Loucy (cell line): ENCODE data around the gene EXD1.
"Not testable (repeated sequence)": the region's sequence is repeated elsewhere in the genome, so short reads cannot be mapped to it uniquely, and the experiment has no call there.

Experiments used
- H2AFZ ChIP-seq: fragments of 200-600 bp; sonication (generic); 2 replicates; pipeline ENCODE4 v1.6.0; 2016; ENCODE audit warnings: antibody characterized with exemption, mild to moderate bottlenecking, low read length, moderate library complexity
- H3F3A ChIP-seq: fragments of 200-600 bp; 2 replicates; pipeline ENCODE4 v1.6.0; 2016; ENCODE audit warnings: antibody characterized with exemption, low read depth, mild to moderate bottlenecking
- H3K27me3 ChIP-seq: fragments of 200-600 bp; sonication (generic); 2 replicates; pipeline ENCODE4 v1.6.1; 2014; ENCODE audit warnings: low read length, mild to moderate bottlenecking; ENCODE audit not compliant: insufficient read depth, poor library complexity, severe bottlenecking
- H3K36me3 ChIP-seq: fragments of 200-600 bp; sonication (generic); 2 replicates; pipeline ENCODE4 v1.6.1; 2016; ENCODE audit warnings: low read length; ENCODE audit not compliant: insufficient read depth
- H3K4me1 ChIP-seq: fragments of 200-600 bp; sonication (generic); 2 replicates; pipeline ENCODE4 v1.5.1; 2014; ENCODE audit warnings: low read length, mild to moderate bottlenecking; ENCODE audit not compliant: insufficient read depth, poor library complexity, severe bottlenecking
- H3K4me2 ChIP-seq: fragments of 200-600 bp; sonication (generic); 2 replicates; pipeline ENCODE4 v1.6.0; 2014; ENCODE audit warnings: antibody characterized with exemption, low read length, low read depth, mild to moderate bottlenecking; ENCODE audit not compliant: poor library complexity, severe bottlenecking
- H3K4me3 ChIP-seq: fragments of 200-600 bp; sonication (generic); 2 replicates; pipeline ENCODE4 v1.5.1; 2014; ENCODE audit warnings: low read length, mild to moderate bottlenecking, mixed read lengths; ENCODE audit not compliant: poor library complexity, severe bottlenecking
- H3K79me2 ChIP-seq: fragments of 200-600 bp; sonication (generic); 2 replicates; pipeline ENCODE4 v1.6.1; 2014; ENCODE audit warnings: low read length; ENCODE audit not compliant: insufficient read depth
- H3K9ac ChIP-seq: fragments of 200-600 bp; sonication (generic); 2 replicates; pipeline ENCODE4 v1.6.0; 2014; ENCODE audit warnings: mild to moderate bottlenecking, low read depth, low read length, moderate library complexity; ENCODE audit not compliant: poor library complexity, severe bottlenecking
- H3K9me2 ChIP-seq: fragments of 200-600 bp; sonication (generic); replicated peaks from 2 replicates; pipeline ENCODE4 v1.6.1; 2016; ENCODE audit warnings: low read depth, low read length, mixed read lengths
- H3K9me3 ChIP-seq: fragments of 200-600 bp; sonication (generic); 2 replicates; pipeline ENCODE4 v1.6.1; 2014; ENCODE audit warnings: mild to moderate bottlenecking, antibody characterized with exemption, low read length, low read depth; ENCODE audit not compliant: insufficient read depth
- H4K20me1 ChIP-seq: fragments of 200-600 bp; sonication (generic); 2 replicates; pipeline ENCODE4 v1.6.0; 2014; ENCODE audit warnings: antibody characterized with exemption, low read length, mild to moderate bottlenecking; ENCODE audit not compliant: insufficient read depth, poor library complexity, severe bottlenecking
- EZH2phosphoT487 ChIP-seq: fragments of 200-600 bp; IDR thresholded peaks from 2 replicates; pipeline ENCODE4 v1.6.1; 2018; ENCODE audit warnings: antibody characterized with exemption, mild to moderate bottlenecking, moderate library complexity, borderline replicate concordance
- TF ChIP-seq, protein P1 (sequence below): fragments of 200-600 bp; sonication (generic); conservative IDR thresholded peaks from 2 replicates; pipeline ENCODE4 v1.5.1; 2014; ENCODE audit warnings: mild to moderate bottlenecking, antibody characterized with exemption, low read length

The EXD1 gene

DNA sequence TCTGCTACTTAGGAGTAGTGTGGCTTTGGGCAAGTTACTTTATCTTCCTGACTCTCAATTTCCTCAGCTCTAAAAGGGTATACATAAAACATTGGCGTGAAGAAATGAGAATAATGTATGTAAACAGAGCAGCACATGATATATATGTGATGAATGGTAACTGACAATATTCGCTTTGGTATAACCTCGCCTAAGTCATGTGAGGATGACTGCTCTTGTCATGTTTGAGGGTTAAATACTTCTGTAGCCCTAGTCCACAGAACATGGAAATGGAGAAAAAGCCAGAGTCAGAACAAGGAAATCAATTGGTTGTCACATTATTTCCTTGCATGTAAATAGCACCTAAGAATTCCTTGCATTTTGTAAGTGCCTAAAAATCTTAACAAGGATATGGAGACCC, 25.5 kb upstream of the EXD1 start:
- Histone ChIP-seq H3F3A (peaks cover 6% of the 10 kb centered on the region; the same call in 1 of the 2 replicates), H3K4me2 (no peak overlapping the region), H3K4me1 (peaks cover 54% of the 10 kb centered on the region), H3K4me3 (no peak overlapping the region), H3K9me2 (no peaks in the 10 kb centered on the region), H2AFZ (no peak overlapping the region), H3K27me3 (no peaks in the 10 kb centered on the region), H3K79me2 (peaks cover 5% of the 10 kb centered on the region), H3K9ac (no peak overlapping the region), H4K20me1 (no peaks in the 10 kb centered on the region), H3K36me3 (peaks cover 3% of the 10 kb centered on the region; the same call in 1 of the 2 replicates), H3K9me3 (no peaks in the 10 kb centered on the region)
- no peak for TF ChIP-seq EZH2phosphoT487
- TF ChIP-seq, protein P1, sequence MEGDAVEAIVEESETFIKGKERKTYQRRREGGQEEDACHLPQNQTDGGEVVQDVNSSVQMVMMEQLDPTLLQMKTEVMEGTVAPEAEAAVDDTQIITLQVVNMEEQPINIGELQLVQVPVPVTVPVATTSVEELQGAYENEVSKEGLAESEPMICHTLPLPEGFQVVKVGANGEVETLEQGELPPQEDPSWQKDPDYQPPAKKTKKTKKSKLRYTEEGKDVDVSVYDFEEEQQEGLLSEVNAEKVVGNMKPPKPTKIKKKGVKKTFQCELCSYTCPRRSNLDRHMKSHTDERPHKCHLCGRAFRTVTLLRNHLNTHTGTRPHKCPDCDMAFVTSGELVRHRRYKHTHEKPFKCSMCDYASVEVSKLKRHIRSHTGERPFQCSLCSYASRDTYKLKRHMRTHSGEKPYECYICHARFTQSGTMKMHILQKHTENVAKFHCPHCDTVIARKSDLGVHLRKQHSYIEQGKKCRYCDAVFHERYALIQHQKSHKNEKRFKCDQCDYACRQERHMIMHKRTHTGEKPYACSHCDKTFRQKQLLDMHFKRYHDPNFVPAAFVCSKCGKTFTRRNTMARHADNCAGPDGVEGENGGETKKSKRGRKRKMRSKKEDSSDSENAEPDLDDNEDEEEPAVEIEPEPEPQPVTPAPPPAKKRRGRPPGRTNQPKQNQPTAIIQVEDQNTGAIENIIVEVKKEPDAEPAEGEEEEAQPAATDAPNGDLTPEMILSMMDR = no peak

DNA sequence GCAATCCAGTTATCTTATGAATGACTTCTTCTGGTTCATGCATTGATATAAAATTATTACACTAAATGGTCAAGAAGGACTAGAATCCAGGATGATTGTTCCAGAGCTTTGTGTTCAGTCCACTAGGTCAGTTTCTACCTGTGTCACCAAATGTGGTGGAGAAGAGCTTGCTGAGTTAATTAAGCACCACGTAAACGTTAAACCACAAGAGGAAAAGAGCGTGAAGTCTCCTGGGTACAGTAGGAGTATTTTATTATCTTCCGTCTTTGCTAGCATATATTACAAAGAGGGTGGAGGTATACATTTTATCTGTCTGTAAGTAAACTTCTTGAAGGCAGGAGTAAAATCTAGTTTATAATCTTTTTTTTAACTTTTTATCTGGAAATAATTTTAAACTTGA, 24.0 kb upstream of the EXD1 start:
- Histone ChIP-seq H3K4me2 (peak overlapping the region; percentile 82), H3K9ac (peak overlapping the region; percentile 80), H3F3A (peaks cover 6% of the 10 kb centered on the region; the same call in 1 of the 2 replicates), H4K20me1 (no peaks in the 10 kb centered on the region), H3K9me3 (no peaks in the 10 kb centered on the region), H3K9me2 (no peaks in the 10 kb centered on the region), H3K4me1 (peaks cover 45% of the 10 kb centered on the region), H3K27me3 (no peaks in the 10 kb centered on the region), H3K79me2 (peaks cover 8% of the 10 kb centered on the region), H3K4me3 (peak overlapping the region; percentile 66), H2AFZ (peak overlapping the region; percentile 13; the same call in 1 of the 2 replicates), H3K36me3 (peaks cover 3% of the 10 kb centered on the region; the same call in 1 of the 2 replicates)
- TF ChIP-seq EZH2phosphoT487 = no peak
- TF ChIP-seq, protein P1 = no peak

DNA sequence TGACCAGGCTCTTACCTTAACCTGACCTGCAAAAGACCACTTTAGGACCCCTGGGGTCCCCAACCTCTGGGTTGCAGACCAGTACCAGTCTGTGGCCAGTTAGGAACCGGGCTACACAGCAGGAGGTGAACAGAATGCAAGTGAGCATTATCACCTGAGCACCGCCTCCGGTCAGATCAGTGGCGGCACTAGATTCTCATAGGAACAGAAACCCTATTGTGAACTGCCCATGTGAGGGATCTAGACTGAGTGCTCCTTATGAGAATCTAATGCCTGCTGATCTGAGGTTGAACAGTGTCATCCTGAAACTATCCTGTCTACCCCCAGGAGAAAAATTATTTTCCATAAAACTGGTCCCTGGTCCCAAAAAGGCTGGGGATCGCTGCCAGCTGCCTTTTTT, 20.9 kb upstream of the EXD1 start:
- no peaks in the 10 kb centered on the region for H3K27me3 ChIP-seq
- H3K4me1 ChIP-seq = peaks cover 28% of the 10 kb centered on the region
- H3K79me2 ChIP-seq = peaks cover 8% of the 10 kb centered on the region
- H3K36me3 ChIP-seq = no peaks in the 10 kb centered on the region
- no peak overlapping the region for H2AFZ ChIP-seq
- H3K4me2 ChIP-seq = no peak overlapping the region
- H3K9ac ChIP-seq = no peak overlapping the region
- no peaks in the 10 kb centered on the region for H4K20me1 ChIP-seq
- no peaks in the 10 kb centered on the region for H3K9me3 ChIP-seq
- peaks cover 6% of the 10 kb centered on the region; the same call in 1 of the 2 replicates for H3F3A ChIP-seq
- no peak for TF ChIP-seq EZH2phosphoT487
- TF ChIP-seq, protein P1 = no peak
- no peaks in the 10 kb centered on the region for H3K9me2 ChIP-seq
- H3K4me3 ChIP-seq = no peak overlapping the region

DNA sequence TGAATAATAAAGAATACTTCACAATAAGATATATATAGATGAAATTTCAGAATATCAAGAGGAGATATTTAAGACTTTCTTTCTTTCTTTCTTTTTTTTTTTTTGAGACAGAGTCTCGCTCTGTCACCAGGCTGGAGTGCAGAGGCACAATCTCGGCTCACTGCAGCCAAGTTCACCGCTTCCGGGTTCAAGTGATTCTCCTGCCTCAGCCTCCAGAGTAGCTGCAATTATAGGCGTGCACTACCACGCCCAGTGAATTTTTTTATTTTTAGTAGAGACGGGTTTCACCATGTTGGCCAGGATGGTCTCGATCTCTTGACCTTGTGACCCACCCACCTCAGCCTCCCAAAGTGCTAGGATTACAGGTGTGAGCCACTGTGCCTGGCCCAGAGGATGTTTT, 20.2 kb upstream of the EXD1 start:
- H3K9ac ChIP-seq, H3K36me3 ChIP-seq: not testable (repeated sequence)

More for the DNA sequence above, 20.2 kb upstream of the EXD1 start:
- H3F3A ChIP-seq, H3K9me3 ChIP-seq, H3K4me2 ChIP-seq, H3K4me3 ChIP-seq, H3K79me2 ChIP-seq, H2AFZ ChIP-seq, H4K20me1 ChIP-seq, H3K9me2 ChIP-seq, H3K27me3 ChIP-seq: not testable (repeated sequence)
- peaks cover 21% of the 10 kb centered on the region for H3K4me1 ChIP-seq
